GM12875 (cell line): ENCODE data around the gene EVX2.

Source experiments
- H3K4me3 ChIP-seq: one replicate; pipeline ENCODE4 v1.5.1; 2011; ENCODE audit warnings: low read depth, low read length, control low read depth
- TF ChIP-seq, protein P1 (sequence below): IDR thresholded peaks from 2 replicates; pipeline ENCODE4 v1.5.1; 2011; ENCODE audit warnings: low read depth, mild to moderate bottlenecking, control low read depth, inconsistent platforms, low read length, moderate library complexity, borderline replicate concordance; ENCODE audit not compliant: insufficient read depth

Gene EVX2

GRCh38 chr2:176114930-176115625, 31.3 kb upstream of the EVX2 start:
- no peak overlapping the region for H3K4me3 ChIP-seq

DNA sequence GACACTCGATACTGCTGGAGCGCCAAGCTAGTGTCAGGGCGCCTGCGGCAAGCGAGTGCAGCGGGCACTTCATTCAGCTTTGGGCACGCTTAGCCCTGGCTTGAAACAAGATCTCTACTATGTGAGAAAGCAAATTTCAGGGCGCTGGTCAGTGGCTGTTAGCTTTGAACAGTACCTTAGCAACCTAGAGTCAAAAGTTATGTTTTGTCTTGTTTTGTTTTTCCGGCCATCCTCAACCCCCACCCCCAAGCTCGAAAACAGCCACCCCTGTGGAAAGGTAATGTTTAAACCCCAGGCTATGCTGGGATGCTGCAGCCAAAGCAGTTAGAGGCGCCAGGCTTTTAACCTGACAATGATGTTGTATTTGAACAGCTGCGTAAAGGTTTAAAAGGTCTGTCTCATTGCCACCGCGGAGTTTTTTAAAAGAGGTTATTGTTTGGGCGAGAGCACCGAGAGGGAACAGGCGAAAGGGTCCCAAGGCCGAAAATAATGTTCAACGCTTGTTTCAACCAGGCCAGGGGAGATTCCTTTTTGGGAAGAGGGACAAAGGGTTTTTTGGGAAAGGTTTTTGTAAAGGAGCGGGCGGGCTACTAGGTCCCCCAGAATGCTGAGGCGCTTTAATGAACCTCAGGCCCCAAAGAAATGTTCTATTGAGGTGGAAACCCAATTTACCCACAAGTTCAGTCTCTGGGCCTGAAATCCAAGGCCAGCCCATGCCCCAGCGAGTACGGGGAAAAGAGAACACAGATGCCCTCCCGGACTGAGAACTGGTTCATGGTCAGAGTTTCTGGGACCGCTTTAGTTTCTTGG, 30.6 kb upstream of the EVX2 start:
- TF ChIP-seq, protein P1, sequence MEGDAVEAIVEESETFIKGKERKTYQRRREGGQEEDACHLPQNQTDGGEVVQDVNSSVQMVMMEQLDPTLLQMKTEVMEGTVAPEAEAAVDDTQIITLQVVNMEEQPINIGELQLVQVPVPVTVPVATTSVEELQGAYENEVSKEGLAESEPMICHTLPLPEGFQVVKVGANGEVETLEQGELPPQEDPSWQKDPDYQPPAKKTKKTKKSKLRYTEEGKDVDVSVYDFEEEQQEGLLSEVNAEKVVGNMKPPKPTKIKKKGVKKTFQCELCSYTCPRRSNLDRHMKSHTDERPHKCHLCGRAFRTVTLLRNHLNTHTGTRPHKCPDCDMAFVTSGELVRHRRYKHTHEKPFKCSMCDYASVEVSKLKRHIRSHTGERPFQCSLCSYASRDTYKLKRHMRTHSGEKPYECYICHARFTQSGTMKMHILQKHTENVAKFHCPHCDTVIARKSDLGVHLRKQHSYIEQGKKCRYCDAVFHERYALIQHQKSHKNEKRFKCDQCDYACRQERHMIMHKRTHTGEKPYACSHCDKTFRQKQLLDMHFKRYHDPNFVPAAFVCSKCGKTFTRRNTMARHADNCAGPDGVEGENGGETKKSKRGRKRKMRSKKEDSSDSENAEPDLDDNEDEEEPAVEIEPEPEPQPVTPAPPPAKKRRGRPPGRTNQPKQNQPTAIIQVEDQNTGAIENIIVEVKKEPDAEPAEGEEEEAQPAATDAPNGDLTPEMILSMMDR = no peak

More at GRCh38 chr2:176114930-176115625, 31.3 kb upstream of the EVX2 start:
- TF ChIP-seq, protein P1 = no peak

GRCh38 chr2:176112375-176113302, 28.9 kb upstream of the EVX2 start:
- TF ChIP-seq, protein P1 = no peak

More for the DNA sequence above, 30.6 kb upstream of the EVX2 start:
- no peak overlapping the region for H3K4me3 ChIP-seq

DNA sequence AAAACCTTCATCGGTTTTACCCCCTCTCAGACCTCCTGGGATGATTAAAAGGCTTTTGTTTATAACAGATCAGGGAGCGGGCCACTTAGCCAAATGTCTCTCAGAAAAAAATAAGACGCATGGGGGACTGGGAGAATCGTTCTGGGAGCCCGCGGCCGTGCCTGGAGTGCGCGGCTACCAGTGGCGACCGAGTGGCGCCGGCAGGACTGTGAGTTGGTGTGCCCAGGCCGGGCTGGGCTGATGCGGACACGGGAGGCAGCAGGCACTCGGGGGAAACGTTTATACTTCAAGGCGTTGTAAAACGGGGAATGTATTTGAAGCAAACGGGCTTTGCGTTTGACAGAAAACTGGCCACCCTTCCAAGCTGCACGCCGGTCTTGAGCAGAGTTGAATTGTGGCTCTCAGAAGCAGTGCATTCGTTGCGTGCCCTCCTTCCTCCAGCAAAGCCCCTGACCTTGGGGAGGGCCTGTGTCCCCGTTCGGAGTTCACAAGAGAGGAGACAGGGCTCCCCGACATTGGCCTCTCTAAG, 28.1 kb upstream of the EVX2 start:
- TF ChIP-seq, protein P1 = no peak
- H3K4me3 ChIP-seq = no peak overlapping the region

More at GRCh38 chr2:176112375-176113302, 28.9 kb upstream of the EVX2 start:
- H3K4me3 ChIP-seq = no peak overlapping the region

GRCh38 chr2:176111309-176111663, 27.5 kb upstream of the EVX2 start:
- TF ChIP-seq, protein P1 = peak; percentile 85
- H3K4me3 ChIP-seq = no peak overlapping the region

GRCh38 chr2:176110415-176111308, 26.9 kb upstream of the EVX2 start:
- TF ChIP-seq, protein P1 = no peak
- no peak overlapping the region for H3K4me3 ChIP-seq
